IPS DF 4.7 (cell line): ENCODE data around the gene PKIG.

Experiments
- DNase-seq: peaks from one replicate; pipeline ENCODE4 v3.0.0-alpha.2; 2013; ENCODE audit warnings: low spot score; ENCODE audit errors: extremely low read depth

PKIG gene

GRCh38 chr20:44594730-44595129 lies 12.4 kb downstream of the PKIG start:
- DNase-seq, result no peak

GRCh38 chr20:44596010-44596409 lies 13.6 kb downstream of the PKIG start:
- DNase-seq, result no peak

GRCh38 chr20:44596876-44597275 lies 14.5 kb downstream of the PKIG start:
- no peak for DNase-seq

GRCh38 chr20:44597516-44597915 lies 15.1 kb downstream of the PKIG start:
- DNase-seq, result no peak

GRCh38 chr20:44597930-44598329 lies 15.6 kb downstream of the PKIG start:
- no peak for DNase-seq

GRCh38 chr20:44598423-44599305 lies 16.3 kb downstream of the PKIG start:
- no peak for DNase-seq

- no peak for DNase-seq
These were observed 17.3 kb downstream of the PKIG start for GRCh38 chr20:44599715-44600114.

- no peak for DNase-seq
These were observed 17.9 kb downstream of the PKIG start for GRCh38 chr20:44600301-44600700.

GRCh38 chr20:44600758-44601201 lies 18.4 kb downstream of the PKIG start:
- no peak for DNase-seq

- no peak for DNase-seq
These were observed 18.9 kb downstream of the PKIG start for GRCh38 chr20:44601236-44601671.

- DNase-seq, result no peak
These were observed 19.4 kb downstream of the PKIG start for GRCh38 chr20:44601801-44602204.

GRCh38 chr20:44603327-44603726 lies 20.9 kb downstream of the PKIG start:
- DNase-seq, result no peak

- no peak for DNase-seq
These were observed 24.5 kb downstream of the PKIG start for GRCh38 chr20:44606725-44607441.

GRCh38 chr20:44609006-44609515 lies 26.7 kb downstream of the PKIG start:
- DNase-seq, result no peak

- peak; percentile 75 for DNase-seq
These were observed 27.3 kb downstream of the PKIG start for GRCh38 chr20:44609516-44610312.

GRCh38 chr20:44610313-44610962 lies 28.1 kb downstream of the PKIG start:
- DNase-seq, result no peak

- DNase-seq, result no peak
These were observed 31.2 kb downstream of the PKIG start for GRCh38 chr20:44613575-44613974.

- DNase-seq, result no peak
These were observed 32.1 kb downstream of the PKIG start for GRCh38 chr20:44614525-44614924.

GRCh38 chr20:44615169-44615791 lies 32.9 kb downstream of the PKIG start:
- no peak for DNase-seq

GRCh38 chr20:44615876-44616603 lies 33.7 kb downstream of the PKIG start:
- DNase-seq, result no peak
